A673 (cell line): ENCODE measurements around the gene DNAH3.

ENCODE experiments used
- CTCF ChIP-seq: fragments of 300-800, 200-600 bp; sonication (generic); conservative IDR thresholded peaks from 2 replicates; pipeline ENCODE4 v1.5.1; 2017; ENCODE audit warnings: low read depth, mild to moderate bottlenecking, antibody characterized with exemption, low read length, moderate library complexity, mixed read lengths
- EZH2 ChIP-seq: fragments of 200-600 bp; sonication (generic); IDR thresholded peaks from 2 replicates; pipeline ENCODE4 v1.6.1; 2017; ENCODE audit warnings: borderline replicate concordance, low read depth, mild to moderate bottlenecking, mixed read lengths, antibody characterized with exemption, low read length; ENCODE audit not compliant: poor library complexity, severe bottlenecking

GRCh38 chr16:21157632-21158031, 7.0 kb upstream of the DNAH3 start:
- TF ChIP-seq CTCF: no peak
- TF ChIP-seq EZH2: no peak
